HepG2 (cell line): Measurements from ENCODE around the gene ZNF132. TPM values are rescaled to one million over a fixed set of nuclear protein-coding genes. Genes with fewer than 3 reads are reported as not detected.

Experiments
- FOXJ3 ChIP-seq: sonication (generic); formaldehyde crosslinking; IDR thresholded peaks from 2 replicates; pipeline ENCODE4 v1.4.0; 2020; ENCODE audit warnings: missing genetic modification reagents, mild to moderate bottlenecking, borderline replicate concordance
- HDAC1 ChIP-seq: sonication (generic); formaldehyde crosslinking; IDR thresholded peaks from 2 replicates; pipeline ENCODE4 v1.5.1; 2020; ENCODE audit warnings: mild to moderate bottlenecking, missing genetic modification reagents
- MATR3 ChIP-seq: sonication (generic); formaldehyde crosslinking; IDR thresholded peaks from 2 replicates; pipeline ENCODE4 v1.4.0; 2020; ENCODE audit warnings: missing genetic modification reagents
- MAX ChIP-seq: IDR thresholded peaks from 2 replicates; pipeline ENCODE4 v1.6.1; 2012; ENCODE audit warnings: inconsistent platforms
- MAZ ChIP-seq, 2 experiments: sonication (generic) in 1 of 2; formaldehyde crosslinking in 1 of 2; IDR thresholded peaks; 2 replicates each; pipeline versions ENCODE4 v1.5.0 to v1.6.1; 2012 to 2020; ENCODE audit warnings: low read depth in 2 of 2, mild to moderate bottlenecking in 2 of 2, borderline replicate concordance in 1 of 2, improper control_type of control experiment in 1 of 2, low read length in 1 of 2, missing genetic modification reagents in 1 of 2, moderate library complexity in 1 of 2
- MED1 ChIP-seq: sonication (generic); formaldehyde crosslinking; IDR thresholded peaks from 2 replicates; pipeline ENCODE4 v1.4.0; 2020; ENCODE audit warnings: missing genetic modification reagents
- MIER3 ChIP-seq: IDR thresholded peaks from 2 replicates; pipeline ENCODE4 v1.6.1; 2016; ENCODE audit warnings: missing compliant biosample characterization, borderline replicate concordance
- MYC ChIP-seq: sonication (generic); formaldehyde crosslinking; IDR thresholded peaks from 2 replicates; pipeline ENCODE4 v1.9.0; 2021; ENCODE audit warnings: missing genetic modification reagents, borderline replicate concordance
- PPARG ChIP-seq: conservative IDR thresholded peaks from 2 replicates; pipeline ENCODE4 v1.6.1; 2016; ENCODE audit warnings: missing biosample characterization, missing genetic modification reagents
- RBM22 ChIP-seq: fragments of 200-400 bp; formaldehyde crosslinking; optimal IDR thresholded peaks from 2 replicates; pipeline ENCODE3; 2017; ENCODE audit warnings: mild to moderate bottlenecking, low read length, moderate library complexity
- REL ChIP-seq: sonication (generic); formaldehyde crosslinking; conservative IDR thresholded peaks from 2 replicates; pipeline ENCODE4 v1.8.0; 2022; ENCODE audit warnings: mild to moderate bottlenecking, missing genetic modification reagents, moderate library complexity
- RFXANK ChIP-seq: IDR thresholded peaks from 2 replicates; pipeline ENCODE4 v1.6.1; 2016
- RORA ChIP-seq: sonication (generic); formaldehyde crosslinking; IDR thresholded peaks from 2 replicates; pipeline ENCODE4 v1.5.0; 2020; ENCODE audit warnings: mild to moderate bottlenecking, missing genetic modification reagents, moderate library complexity
- SALL2 ChIP-seq: sonication (generic); formaldehyde crosslinking; IDR thresholded peaks from 2 replicates; pipeline ENCODE4 v1.8.1; 2023; ENCODE audit warnings: mild to moderate bottlenecking, missing genetic modification reagents, inconsistent platforms
- SAP130 ChIP-seq: IDR thresholded peaks from 2 replicates; pipeline ENCODE4 v1.6.1; 2016; ENCODE audit warnings: low read depth
- SNAI1 ChIP-seq: sonication (generic); formaldehyde crosslinking; IDR thresholded peaks from 2 replicates; pipeline ENCODE4 v1.5.0; 2020; ENCODE audit warnings: mild to moderate bottlenecking, missing genetic modification reagents, borderline replicate concordance
- STAT5B ChIP-seq: sonication (generic); formaldehyde crosslinking; IDR thresholded peaks from 2 replicates; pipeline ENCODE4 v1.4.0; 2020; ENCODE audit warnings: missing genetic modification reagents
- TAF15 ChIP-seq: fragments of 200-400 bp; formaldehyde crosslinking; IDR thresholded peaks from one replicate; pipeline ENCODE4 v1.6.1; 2018; ENCODE audit warnings: mild to moderate bottlenecking, low read depth, low read length; ENCODE audit not compliant: poor library complexity, severe bottlenecking
- THAP7 ChIP-seq: sonication (generic); formaldehyde crosslinking; IDR thresholded peaks from 2 replicates; pipeline ENCODE4 v1.8.1; 2023; ENCODE audit warnings: mild to moderate bottlenecking, missing genetic modification reagents
- ZNF224 ChIP-seq: sonication (generic); formaldehyde crosslinking; IDR thresholded peaks from 2 replicates; pipeline ENCODE4 v1.5.0; 2020; ENCODE audit warnings: mild to moderate bottlenecking, missing genetic modification reagents
- ZNF232 ChIP-seq: sonication (generic); formaldehyde crosslinking; IDR thresholded peaks from 2 replicates; pipeline ENCODE4 v1.4.0; 2020; ENCODE audit warnings: missing genetic modification reagents, borderline replicate concordance
- ZNF24 ChIP-seq: fragments of 450-650 bp; IDR thresholded peaks from 2 replicates; pipeline ENCODE4 v1.6.1; 2017; ENCODE audit warnings: antibody characterized with exemption, mild to moderate bottlenecking
- ZNF446 ChIP-seq: sonication (generic); formaldehyde crosslinking; IDR thresholded peaks from 2 replicates; pipeline ENCODE4 v1.5.0; 2020; ENCODE audit warnings: mild to moderate bottlenecking, missing genetic modification reagents
- ZNF556 ChIP-seq: sonication (generic); formaldehyde crosslinking; IDR thresholded peaks from 2 replicates; pipeline ENCODE4 v1.4.0; 2020; ENCODE audit warnings: mild to moderate bottlenecking, missing genetic modification reagents, borderline replicate concordance
- ZNF644 ChIP-seq: IDR thresholded peaks from 2 replicates; pipeline ENCODE4 v1.6.1; 2016; ENCODE audit warnings: low read depth
- ZNF747 ChIP-seq: sonication (generic); formaldehyde crosslinking; IDR thresholded peaks from 2 replicates; pipeline ENCODE4 v1.8.1; 2023; ENCODE audit warnings: missing genetic modification reagents, mild to moderate bottlenecking, borderline replicate concordance
- polyA plus RNA-seq, 8 experiments: library from polyadenylated mRNA; depleted of rRNA in 3 of 8; stranded (reverse) in 7 of 8; unstranded in 1 of 8; fragments of >200 nt; fragmentation: Illumina TruSeq in 4 of 8; extraction: Trizol in 4 of 8; gene quantifications; 2 replicates each; pipeline versions ENCODE4 v1.2.1 to v1.2.3, GENCODE V29; 2011 to 2016; ENCODE audit warnings: low read depth in 4 of 8, missing spikeins in 1 of 8, mixed read lengths in 1 of 8; ENCODE audit not compliant: insufficient read depth in 1 of 8
- total RNA-seq, 5 experiments: library from RNA; depleted of rRNA; stranded (reverse); fragments of >200 nt; fragmentation: Illumina TruSeq; extraction: Trizol; gene quantifications; 2 replicates each; pipeline ENCODE4 v1.2.3, GENCODE V29; 2016; ENCODE audit warnings: low read depth in 1 of 5
- TF ChIP-seq, protein P1 (sequence below): IDR thresholded peaks from 2 replicates; pipeline ENCODE4 v1.6.1; 2016; ENCODE audit warnings: low read depth
- TF ChIP-seq, protein P2 (sequence below): IDR thresholded peaks from 2 replicates; pipeline ENCODE4 v1.6.1; 2016; ENCODE audit warnings: missing compliant biosample characterization, missing genetic modification reagents, borderline replicate concordance

The ZNF132 gene
- total and polyA plus RNA-seq, 2 of the 13 experiments (the other 11 are each of a cell fraction or from before 2014, with no cell fraction given), result not detected

DNA sequence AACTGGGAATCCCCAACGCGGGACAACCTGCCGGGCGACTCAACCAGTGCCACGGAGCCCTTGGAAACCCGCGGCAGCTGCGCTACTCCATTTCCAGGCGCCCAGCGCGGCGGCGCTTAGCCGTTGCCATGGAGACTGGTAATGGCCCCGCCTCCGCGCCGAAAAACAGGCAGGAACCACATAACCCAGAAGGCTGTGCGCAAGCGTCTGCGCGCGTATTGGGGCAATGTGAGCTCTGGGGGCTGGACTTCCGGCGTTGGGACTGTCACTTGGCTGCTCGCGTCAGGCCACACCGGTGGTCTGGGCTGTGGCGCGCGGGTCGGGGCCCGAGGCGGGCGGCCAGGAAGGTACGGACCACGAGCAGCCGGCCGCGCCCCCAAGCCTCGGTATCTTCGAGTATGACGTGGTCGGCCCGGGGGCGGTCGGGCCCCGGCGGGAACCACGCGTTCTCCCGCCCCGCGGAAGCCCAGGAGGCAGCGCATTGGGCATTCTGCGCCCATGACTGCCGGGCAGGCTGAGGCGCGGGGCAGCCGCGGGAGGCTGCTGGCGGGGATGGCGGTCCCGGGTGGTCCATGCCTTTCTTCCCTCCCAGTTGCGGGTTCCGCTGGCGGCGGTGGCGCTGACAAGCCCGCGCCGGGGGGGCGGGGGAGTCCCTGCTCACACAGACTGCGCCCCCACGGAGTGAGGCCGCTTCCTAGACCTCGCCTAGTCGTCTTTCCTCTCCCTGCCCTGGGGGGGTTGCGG, 11.6 kb upstream of the ZNF132 start, which contains the start of gene ZNF324B (continued):
- TF ChIP-seq, protein P1, sequence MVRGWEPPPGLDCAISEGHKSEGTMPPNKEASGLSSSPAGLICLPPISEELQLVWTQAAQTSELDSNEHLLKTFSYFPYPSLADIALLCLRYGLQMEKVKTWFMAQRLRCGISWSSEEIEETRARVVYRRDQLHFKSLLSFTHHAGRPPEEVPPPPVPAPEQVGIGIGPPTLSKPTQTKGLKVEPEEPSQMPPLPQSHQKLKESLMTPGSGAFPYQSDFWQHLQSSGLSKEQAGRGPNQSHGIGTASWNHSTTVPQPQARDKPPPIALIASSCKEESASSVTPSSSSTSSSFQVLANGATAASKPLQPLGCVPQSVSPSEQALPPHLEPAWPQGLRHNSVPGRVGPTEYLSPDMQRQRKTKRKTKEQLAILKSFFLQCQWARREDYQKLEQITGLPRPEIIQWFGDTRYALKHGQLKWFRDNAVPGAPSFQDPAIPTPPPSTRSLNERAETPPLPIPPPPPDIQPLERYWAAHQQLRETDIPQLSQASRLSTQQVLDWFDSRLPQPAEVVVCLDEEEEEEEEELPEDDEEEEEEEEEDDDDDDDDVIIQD, result peak; percentile 6; the same call in 1 of the 2 replicates
- TF ChIP-seq FOXJ3 (CRISPR knock-in tag) (no peak), MATR3 (CRISPR knock-in tag) (no peak), RORA (CRISPR knock-in tag) (no peak), ZNF224 (CRISPR knock-in tag) (0 out of 2 replicates have a peak, but pooled peaks have one; percentile 20), ZNF644 (CRISPR knock-in tag) (no peak), MIER3 (CRISPR knock-in tag) (0 out of 2 replicates have a peak, but pooled peaks have one; percentile 37), ZNF747 (CRISPR knock-in tag) (no peak), THAP7 (CRISPR knock-in tag) (peak; percentile 52; the same call in 1 of the 2 replicates), RBM22 (peak; percentile 22), ZNF446 (CRISPR knock-in tag) (no peak), MAX (peak; percentile 73; the same call in 1 of the 2 replicates), PPARG (CRISPR knock-in tag) (no peak), TAF15 (peak; percentile 50), REL (CRISPR knock-in tag) (0 out of 2 replicates have a peak, but pooled peaks have one; percentile 71), HDAC1 (CRISPR knock-in tag) (peak; percentile 91), MED1 (CRISPR knock-in tag) (peak; percentile 32; the same call in 1 of the 2 replicates), ZNF24 (no peak), ZNF232 (no peak), SNAI1 (CRISPR knock-in tag) (no peak), SALL2 (CRISPR knock-in tag) (peak; percentile 47; the same call in 1 of the 2 replicates), ZNF556 (no peak; the same call in 1 of the 2 replicates), RFXANK (no peak), STAT5B (CRISPR knock-in tag) (no peak), MYC (CRISPR knock-in tag) (peak; percentile 65; the same call in 1 of the 2 replicates), SAP130 (peak; percentile 95), MAZ (IDR thresholded peaks at IDR 0.05; ENCODE audit: borderline replicate concordance, low read depth, low read length) (no peak), MAZ (CRISPR knock-in tag; IDR thresholded peaks at IDR 0.05; ENCODE audit: low read depth) (peak; percentile 71; the same call in 1 of the 2 replicates)
- TF ChIP-seq, protein P2, sequence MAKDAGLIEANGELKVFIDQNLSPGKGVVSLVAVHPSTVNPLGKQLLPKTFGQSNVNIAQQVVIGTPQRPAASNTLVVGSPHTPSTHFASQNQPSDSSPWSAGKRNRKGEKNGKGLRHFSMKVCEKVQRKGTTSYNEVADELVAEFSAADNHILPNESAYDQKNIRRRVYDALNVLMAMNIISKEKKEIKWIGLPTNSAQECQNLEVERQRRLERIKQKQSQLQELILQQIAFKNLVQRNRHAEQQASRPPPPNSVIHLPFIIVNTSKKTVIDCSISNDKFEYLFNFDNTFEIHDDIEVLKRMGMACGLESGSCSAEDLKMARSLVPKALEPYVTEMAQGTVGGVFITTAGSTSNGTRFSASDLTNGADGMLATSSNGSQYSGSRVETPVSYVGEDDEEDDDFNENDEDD (CRISPR knock-in tag), result peak; percentile 25; the same call in 1 of the 2 replicates
